HG03159 (cell line): Measurements from ENCODE around the gene CASKIN2.
A peak's percentile ranks its signal among the peaks of the same experiment; 100 is the strongest.
"Not testable (repeated sequence)": the region's sequence is repeated elsewhere in the genome, so short reads cannot be mapped to it uniquely, and the experiment has no call there.

Experiments used
- ATAC-seq: cut with Tn5 transposase; IDR thresholded peaks from one replicate; pipeline ENCODE4 v1.9.1; 2021; ENCODE audit warnings: mild to moderate bottlenecking, moderate library complexity; ENCODE audit not compliant: unreplicated experiment

CASKIN2 gene

GRCh38 chr17:75521290-75521689 lies 6.0 kb upstream of the CASKIN2 start:
- no peak for ATAC-seq

- ATAC-seq, result not testable (repeated sequence)
Observed at GRCh38 chr17:75520413-75520812, 5.1 kb upstream of the CASKIN2 start.

- no peak for ATAC-seq
Observed at GRCh38 chr17:75518983-75519537, 3.7 kb upstream of the CASKIN2 start.

- no peak for ATAC-seq
Observed at GRCh38 chr17:75518201-75518600, 2.9 kb upstream of the CASKIN2 start.

- no peak for ATAC-seq
Observed at GRCh38 chr17:75517297-75517865, 2.0 kb upstream of the CASKIN2 start.

GRCh38 chr17:75516619-75517296 lies 1.4 kb upstream of the CASKIN2 start:
- peak; percentile 4 for ATAC-seq

GRCh38 chr17:75516255-75516618 lies 900 bp upstream of the CASKIN2 start, which contains the start of gene TSEN54:
TSEN54 (plus strand) TSS chr17:75516528; CDS start chr17:75516561, 33 bp downstream.
- peak; percentile 73 for ATAC-seq

GRCh38 chr17:75514919-75515495 lies 330 bp downstream of the CASKIN2 start:
- ATAC-seq, result no peak

GRCh38 chr17:75514299-75514918 lies 928 bp downstream of the CASKIN2 start:
- no peak for ATAC-seq

GRCh38 chr17:75513641-75514000 lies 1.7 kb downstream of the CASKIN2 start:
- no peak for ATAC-seq

- ATAC-seq, result no peak
Observed at GRCh38 chr17:75512926-75513640, 2.3 kb downstream of the CASKIN2 start.

GRCh38 chr17:75511610-75512575 lies 3.4 kb downstream of the CASKIN2 start:
- ATAC-seq, result no peak

GRCh38 chr17:75511270-75511609 lies 4.1 kb downstream of the CASKIN2 start:
- no peak for ATAC-seq

- ATAC-seq, result no peak
Observed at GRCh38 chr17:75509528-75510258, 5.6 kb downstream of the CASKIN2 start.

- ATAC-seq, result no peak
Observed at GRCh38 chr17:75508931-75509361, 6.4 kb downstream of the CASKIN2 start.

- ATAC-seq, result no peak
Observed at GRCh38 chr17:75507733-75508719, 7.3 kb downstream of the CASKIN2 start.

GRCh38 chr17:75506888-75507287 lies 8.4 kb downstream of the CASKIN2 start:
- no peak for ATAC-seq

- no peak for ATAC-seq
Observed at GRCh38 chr17:75506134-75506533, 9.2 kb downstream of the CASKIN2 start.
